HG03354 (cell line): ENCODE measurements around the gene AGK.
A peak's percentile ranks its signal among the peaks of the same experiment; 100 is the strongest.
"Not testable (repeated sequence)": the region's sequence is repeated elsewhere in the genome, so short reads cannot be mapped to it uniquely, and the experiment has no call there.

Source experiments
- ATAC-seq: cut with Tn5 transposase; IDR thresholded peaks from one replicate; pipeline ENCODE4 v1.9.1; 2021; ENCODE audit warnings: mild to moderate bottlenecking; ENCODE audit not compliant: unreplicated experiment, poor library complexity, severe bottlenecking

Gene AGK

DNA sequence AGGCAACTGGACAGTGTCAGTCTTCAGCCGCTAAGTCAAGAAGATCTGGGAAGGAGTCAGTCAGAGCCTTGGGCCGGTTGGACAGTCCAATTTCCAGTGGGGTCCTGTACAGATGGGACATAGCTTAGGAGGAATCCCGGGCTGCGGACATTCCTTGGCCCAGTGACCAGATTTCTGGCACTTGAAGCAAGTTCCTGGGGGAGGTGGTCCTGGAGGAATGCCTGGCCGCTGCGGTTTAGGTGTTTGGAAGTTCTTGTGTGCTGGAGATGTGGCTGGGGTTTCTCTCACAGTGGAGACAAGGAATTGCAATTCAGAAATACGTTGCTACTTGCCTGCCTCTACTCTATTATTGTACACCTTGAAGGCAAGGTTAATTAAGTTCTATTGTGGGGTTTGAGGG, 30.9 kb downstream of the AGK start:
- ATAC-seq: not testable (repeated sequence)

DNA sequence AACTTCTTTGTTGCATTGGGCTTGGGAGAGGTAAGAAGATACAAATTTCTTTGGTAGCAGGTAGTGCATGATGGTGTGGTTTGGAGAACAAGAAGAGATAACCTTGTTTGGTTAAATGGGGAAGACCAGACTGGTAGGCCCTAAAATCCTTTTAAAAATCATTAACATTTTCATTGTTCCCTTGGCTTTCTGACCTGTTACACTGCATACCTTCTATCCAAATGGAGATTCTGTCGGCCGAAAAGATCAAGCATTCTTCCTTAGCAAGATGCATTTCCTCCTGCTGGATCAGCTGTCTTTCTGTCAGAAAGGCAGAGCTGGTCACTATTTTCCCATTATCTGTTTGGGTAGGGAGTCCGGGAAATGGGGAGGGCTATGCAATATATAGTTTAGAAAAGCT, 33.7 kb downstream of the AGK start:
- ATAC-seq: no peak

DNA sequence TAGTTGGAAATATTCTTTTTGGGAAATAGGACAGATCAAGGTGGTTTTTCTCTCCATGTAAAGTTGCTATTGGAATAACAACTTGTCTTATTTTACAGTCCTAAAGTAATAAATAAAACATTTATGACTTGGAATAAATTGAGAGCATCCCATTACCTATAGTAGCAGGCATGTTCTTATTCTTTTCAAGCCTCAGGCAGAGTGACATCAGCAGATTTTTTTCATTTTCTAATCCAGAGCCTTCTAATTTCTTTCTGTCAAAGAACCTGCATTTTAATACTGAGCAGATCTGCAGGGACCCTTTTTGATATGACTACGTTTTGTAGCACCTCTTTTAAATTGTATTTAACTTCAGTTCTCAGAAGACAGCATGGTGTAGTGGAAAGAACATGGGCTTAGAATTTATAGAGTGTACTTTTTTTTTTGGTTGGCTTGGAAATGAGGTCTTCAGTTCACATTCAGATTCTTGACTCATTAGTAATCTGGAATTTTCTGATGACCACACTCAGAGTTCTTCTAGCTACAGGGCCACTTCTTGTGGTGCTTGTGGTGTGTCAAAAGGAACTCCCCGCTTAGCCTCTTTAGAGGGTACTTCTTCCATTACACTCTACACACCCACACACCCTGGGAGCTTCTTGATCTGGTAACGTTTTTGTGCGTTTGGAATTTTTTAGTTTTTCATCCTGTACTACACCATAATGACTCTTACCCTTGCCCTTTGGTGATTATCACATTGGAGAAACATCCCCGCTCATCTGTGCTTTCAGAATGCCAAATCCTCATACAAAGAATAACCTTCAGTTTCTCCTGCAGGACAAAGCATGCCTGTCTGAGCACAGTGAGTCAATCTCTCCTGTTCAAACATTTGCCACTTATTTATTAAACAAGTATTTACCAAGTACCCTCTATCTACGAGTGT, 34.6 kb downstream of the AGK start:
- peak; percentile 70 for ATAC-seq

DNA sequence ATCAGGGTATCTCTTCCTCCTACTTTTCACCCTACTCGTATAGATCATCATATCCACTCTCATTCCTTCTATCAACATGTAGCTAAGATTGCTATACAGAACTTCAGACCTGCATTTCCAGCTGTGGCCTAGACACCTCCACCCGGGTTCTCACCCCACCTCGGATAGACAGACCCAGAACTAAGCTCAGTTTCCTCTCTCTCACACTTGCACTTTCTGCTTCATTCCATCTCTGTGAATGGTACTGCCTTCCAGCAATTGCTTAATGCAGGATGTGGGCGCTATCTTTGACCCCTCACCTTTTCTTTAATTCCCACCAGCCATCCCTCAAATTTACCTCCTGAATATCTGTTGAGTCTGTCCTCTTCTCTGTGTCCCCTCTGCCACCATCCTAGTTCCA, 35.7 kb downstream of the AGK start:
- ATAC-seq: no peak

DNA sequence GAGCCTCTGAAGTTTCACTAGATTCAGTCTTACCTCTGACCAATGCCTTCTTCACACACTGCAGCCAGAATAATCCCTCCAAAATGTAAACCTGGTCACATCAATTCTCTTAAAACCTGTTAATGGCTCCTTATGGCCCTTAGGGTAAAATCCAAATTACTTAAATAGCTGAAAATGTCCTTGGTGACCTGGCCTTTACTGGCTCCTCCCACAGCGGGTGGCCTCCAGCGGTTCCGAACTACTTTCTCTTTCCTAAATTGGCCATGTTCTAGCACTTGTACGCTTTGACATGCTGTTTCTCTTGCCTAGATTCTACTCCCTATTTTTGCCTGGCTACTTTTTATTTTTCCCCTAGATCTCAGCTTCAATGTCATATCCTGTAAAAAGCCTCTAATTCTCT, 36.1 kb downstream of the AGK start:
- no peak for ATAC-seq

DNA sequence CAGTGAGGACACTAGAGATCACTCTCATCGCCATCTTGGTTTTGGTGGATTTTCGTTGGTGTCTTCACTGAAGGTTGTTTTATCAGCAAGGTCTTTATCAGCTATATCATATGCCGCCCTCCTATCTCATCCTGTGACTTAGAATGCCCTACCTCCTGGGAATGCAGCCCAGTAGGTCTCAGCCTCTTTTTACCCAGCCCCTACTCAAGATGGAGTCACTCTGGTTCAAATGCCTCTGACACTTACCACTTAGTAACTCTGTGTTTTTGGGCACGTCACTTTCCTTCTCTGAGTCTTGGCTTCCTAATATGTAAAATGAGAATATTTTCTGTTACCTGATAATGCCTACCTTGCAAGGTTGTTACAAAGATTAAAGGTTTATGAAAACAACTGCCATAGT, 37.7 kb downstream of the AGK start:
- no peak for ATAC-seq

DNA sequence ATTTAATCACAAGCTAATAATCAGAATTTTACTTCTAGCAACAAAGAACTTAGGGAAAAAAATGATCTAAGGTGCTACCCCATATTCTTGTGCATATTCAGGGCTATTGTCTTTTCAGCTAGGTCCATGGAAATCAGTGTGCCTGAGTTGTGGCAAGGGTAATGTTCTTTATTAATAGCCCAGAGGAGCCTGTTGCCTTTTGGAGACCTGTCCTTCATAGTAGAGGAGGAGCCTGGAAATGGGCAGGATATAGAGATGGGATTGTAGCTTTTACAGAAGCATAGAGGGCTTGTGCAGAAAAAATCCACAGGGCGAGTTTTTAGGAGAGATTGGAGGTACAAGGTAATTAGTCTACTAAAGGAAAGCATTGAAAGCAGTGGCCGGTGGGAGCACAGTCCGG, 38.9 kb downstream of the AGK start:
- no peak for ATAC-seq

DNA sequence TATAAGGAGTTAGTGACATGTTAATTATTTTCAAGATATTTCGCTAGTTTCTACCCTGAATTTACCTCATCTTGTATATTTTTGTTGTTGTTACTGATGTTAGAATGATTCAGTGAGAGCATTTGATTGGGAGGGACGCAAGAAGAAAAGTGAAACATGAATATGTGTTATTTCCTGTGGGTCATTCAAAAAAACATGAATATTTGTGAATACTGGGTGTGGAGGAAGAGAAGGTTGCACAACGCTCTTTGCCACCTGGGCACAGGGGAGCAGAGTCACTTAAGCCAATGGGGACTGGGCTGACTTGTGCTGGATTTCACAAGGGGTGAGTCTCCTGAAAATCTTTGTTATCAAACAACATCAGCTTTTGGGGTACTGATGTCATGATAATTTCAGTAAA, 39.5 kb downstream of the AGK start:
- ATAC-seq: no peak

DNA sequence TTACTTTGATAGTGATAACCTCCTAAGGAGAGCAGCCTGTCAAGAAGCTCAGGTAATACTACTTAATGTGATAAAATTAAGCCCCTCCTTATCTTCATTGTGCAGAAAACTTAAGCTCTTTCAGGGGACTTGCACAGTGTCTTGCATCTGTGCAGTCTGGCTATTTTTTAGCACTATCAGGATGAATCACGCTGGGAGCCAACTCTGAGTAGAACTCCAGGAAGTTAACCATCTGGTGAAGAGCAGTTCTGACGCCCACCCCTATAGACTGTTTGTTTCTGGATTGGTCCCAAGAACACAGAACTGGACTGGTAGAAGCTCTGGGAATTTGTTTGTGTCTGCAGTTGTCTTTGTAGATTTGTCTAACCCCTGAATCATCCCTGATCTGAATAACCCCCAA, 41.9 kb downstream of the AGK start:
- ATAC-seq: no peak

DNA sequence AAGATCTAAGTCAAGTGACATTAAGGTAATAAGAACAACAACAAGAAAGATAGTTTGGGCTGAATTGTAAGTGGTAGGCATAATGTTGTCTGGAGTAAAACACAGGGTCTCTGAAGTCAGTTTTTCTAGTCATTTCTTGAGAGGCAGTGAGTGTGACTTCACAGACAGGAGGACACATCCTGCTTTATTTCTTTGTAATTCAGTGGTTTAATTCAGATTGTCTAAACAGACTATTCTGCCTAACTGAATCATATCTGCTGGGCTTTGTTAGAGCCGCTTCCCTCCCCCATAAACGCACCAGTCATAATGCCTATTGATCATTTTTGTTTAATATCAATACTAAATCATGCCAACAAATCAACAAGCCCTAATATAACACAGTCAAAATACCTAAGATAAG, 46.8 kb downstream of the AGK start:
- ATAC-seq: no peak

DNA sequence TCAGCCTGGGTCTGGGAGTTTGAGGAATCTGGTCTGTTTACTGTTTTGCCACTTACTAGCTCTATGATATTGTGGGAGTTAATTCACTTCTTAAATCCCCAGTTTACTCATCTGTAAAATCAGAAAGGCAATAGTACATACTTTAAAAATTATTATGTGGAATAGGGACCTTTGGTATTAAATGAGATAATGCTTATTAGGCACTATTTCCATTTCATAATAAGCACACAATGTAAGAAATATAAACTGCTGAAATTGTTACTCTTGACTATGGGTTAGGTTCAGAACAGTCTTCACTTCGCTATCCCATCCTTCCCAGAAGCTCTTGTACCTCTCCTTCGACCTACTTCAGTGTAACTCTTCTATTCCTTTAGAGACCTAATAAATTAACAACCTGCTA, 47.2 kb downstream of the AGK start:
- ATAC-seq: no peak

DNA sequence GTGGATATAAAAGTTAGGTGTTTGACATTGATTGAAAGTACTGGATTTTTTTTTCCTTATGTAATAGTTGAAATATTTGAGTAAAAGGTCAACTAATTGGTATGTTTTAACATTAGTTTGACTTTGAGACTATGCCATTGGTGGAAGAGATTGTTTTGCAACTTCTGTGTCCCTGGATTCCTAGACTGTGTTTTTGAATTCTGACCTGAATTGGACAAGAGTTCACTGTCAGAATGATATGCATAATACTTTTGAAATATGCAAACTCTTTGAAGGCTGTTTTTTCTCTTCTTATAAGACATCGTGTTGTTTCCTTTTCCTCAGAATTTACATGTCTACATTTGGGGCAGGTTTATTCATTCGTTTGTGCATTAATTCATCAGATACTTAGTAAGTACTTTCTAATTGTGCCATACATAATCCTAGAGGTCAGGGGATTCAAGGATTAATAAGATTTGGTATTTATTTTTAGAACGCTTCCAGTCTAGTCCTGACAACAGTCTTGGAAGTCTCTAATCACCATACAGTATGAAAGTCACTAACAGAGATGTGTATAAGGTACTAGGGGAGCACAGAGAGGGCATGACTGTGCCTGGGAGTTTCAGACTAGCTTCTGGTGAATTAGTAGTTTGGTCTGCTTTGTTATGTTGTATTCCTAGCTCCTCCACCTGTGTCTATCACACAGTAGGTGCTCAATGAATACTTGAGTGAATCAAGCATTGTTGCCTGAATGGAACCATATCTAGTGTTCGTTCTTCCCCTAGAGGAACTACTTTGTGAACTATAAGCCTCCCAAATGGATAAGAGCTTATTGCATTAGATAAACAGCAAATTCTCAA, 49.2 kb downstream of the AGK start:
- ATAC-seq: no peak

DNA sequence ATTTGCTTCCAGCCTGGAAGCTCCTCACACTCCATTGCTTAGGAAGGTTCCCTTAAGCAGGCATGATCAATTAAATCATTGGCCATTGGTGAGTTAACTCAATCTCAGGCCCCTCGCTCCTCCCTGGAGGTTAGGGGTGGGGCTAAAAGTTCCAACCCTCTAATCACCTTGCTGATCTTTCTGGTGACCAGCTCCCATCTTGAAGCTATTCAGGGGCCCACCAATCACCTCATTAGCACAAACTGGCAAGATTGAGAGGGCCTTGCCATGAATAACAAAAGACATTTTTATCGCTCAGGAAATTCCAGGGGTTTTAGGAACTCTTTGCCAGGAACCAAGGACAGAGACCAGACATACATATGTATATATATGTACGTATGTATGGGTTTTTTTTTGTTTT, 58.4 kb downstream of the AGK start:
- ATAC-seq: no peak

DNA sequence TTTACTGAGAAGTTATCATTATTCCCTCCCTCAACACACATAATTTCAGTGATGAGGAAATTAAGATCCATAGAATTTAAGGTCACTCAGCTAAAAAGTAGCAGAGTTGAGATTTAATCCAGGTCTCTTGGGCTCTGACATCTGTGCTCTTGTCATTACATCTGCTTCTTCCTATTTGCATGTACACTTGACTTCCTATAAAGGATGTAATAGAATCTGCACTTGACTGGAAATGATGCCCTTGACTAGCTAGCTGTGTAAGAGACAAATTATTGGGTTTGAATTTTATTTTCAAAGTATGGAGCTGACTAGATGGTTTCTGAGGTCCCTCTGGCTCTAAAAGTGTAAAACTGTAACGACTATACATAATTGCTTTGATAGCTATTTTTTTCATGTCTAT, 59.5 kb downstream of the AGK start:
- no peak for ATAC-seq

DNA sequence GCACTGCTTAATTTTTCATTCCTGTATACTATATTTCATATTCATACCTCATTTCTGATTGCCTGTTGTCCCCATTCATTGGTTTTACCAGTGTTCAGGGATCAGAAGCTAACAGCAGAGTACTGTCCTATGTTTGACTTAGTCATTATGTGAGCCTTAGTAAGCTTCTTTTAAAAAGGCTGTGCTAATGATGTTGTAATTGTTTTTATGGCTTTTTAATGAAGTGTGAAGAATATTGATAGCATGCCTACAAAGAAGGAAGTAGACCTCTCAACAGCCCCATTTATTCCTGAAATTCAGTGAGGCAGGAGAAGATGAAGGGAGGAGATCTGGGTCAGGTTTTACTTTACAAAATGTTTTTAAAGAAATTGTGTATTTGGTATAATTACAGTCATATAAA, 61.7 kb downstream of the AGK start:
- ATAC-seq: no peak

DNA sequence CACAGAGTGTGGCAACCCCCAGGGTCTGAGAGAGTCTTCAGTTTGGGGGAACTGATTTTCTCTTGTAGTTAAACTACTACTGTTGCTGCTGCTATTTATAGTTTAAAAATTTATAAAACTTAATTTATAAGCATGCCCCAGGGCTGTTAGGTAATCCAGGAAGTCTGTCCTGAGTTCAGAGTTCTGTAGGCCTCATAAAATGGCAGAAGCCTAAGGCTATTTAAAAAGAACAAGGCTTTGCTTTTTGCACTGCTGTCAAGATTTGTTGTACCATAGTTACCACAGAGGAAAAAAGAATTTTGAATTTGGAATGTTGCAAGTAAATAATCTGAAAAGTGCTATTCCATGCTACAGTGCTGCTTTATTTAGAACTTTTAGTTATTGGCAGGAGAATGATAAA, 66.1 kb downstream of the AGK start:
- no peak for ATAC-seq

DNA sequence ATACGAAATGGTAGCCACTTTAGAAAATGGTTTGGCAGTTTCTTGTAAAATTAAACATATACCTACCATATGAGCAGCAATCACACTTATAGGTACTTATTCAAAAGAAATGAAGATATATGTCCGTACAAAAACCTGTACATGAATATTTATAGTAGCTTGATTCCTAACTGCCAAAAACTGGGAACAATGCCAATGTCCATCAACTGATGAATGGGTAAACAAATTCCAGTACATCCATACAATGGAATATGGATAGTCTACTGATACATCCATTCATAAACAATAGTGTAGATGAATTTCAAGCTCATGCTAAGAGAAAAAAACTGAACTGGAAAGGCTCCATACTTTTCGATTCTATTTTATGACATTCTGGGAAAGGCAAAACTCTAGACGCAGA, 68.5 kb downstream of the AGK start:
- no peak for ATAC-seq

DNA sequence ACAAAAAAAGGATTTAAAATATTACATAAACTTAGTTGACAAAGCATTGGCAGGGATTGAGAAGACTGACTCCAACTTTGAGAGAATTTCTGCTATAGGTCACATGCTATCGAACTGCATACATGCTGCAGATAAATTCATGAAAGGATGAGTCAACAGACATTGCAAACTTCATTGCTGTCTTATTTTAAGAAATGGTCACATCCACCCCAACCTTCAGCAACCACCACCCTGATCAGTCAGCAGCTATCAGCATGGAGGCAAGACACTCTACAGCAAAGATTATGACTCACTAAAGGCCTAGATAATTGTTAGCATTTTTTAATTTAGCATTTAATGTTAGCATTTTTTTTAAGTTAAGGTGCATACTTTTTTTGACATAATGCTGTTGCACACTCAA, 73.6 kb downstream of the AGK start:
- no peak for ATAC-seq

DNA sequence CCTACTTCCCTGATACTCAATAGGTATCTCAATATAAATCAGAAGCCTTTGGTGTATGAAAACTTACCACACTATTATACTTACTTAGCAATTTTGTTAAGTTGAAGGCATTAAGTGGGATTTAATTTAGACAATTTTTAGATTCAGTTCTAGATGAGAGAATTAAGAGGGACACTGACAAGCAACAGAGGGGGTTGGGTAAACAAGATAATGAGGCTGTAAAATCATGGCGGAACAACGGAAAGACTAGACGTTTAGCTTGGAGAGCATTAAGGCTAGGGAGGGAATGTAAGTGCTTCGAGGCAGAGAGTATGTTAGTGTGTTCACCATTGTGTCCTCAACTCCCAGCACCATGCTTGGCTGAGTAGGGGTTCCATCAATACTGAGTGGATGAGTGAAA, 79.4 kb downstream of the AGK start:
- no peak for ATAC-seq

DNA sequence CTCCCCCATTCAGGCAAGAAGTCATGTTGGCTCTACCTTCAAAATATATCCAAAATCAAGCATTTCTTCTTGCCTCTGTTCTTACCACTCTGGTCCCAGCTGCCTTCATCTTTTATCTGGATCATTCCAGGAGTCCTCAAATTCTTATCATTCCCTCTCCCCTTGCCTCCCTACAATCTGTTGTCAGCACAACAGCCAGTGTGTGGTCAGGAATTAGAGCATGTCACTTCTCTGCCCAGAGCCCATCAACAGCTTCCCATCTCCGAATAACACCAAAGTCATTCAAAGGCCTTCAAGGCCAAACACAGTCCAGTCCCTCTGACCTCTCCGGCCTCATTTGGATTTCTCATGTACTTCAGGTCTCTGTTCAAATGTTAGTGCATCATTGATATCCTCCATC, 80.3 kb downstream of the AGK start:
- no peak for ATAC-seq

DNA sequence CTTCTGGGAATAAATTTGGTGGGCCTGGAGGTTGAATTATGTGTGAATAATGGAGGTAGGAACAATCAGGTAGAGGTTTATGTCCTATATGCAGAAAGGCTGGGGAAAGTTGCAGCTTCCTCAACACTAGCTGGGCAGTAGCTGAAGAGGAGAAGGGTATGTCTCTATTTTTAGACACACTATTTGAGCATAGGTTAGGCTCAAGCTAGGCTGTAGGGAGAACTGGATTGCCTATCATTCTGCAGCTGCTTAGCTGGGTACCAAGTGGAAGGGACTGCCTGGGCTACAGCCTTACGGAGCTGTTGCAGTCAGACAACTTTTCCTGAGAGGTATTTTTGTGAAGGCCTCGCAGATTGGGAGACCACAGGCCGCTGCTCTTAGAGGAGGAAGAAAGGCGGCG, 82.9 kb downstream of the AGK start:
- no peak for ATAC-seq
